ENCODE data around the gene DENND4B. TPM values are rescaled to one million over a fixed set of nuclear protein-coding genes. Genes with fewer than 3 reads are reported as not detected.
"Not testable (repeated sequence)": the region's sequence is repeated elsewhere in the genome, so short reads cannot be mapped to it uniquely, and the experiment has no call there.

DENND4B gene
- total and polyA plus RNA-seq, 2 experiments from 2014 or later = 42.3 to 48.1 TPM

DNA sequence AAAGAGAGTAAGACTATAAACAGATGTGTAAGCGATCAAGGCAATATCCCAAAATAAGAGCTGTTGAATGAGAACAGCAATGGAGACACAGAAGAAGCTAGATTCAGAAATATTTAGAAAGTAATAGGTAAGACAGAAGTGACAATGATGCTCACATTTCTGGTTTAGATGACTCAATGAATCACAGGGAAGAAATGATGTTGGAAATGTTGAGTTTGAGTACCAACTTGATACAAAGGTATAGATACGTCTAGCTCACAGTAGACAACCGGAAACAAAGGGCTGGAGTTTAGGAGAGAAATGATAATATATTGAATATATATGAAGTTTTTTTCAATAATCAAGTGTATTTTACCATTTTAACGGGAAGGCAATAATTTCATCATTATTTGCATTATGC is 30.2 kb downstream of the DENND4B start:
- no peak for DNase-seq (ENCODE audit: low read depth in 1 of 2, low spot score in 1 of 2)
- no peak overlapping the region for H3K4me3 ChIP-seq
- H3K27ac ChIP-seq = no peak overlapping the region
- peaks cover 30% of the 10 kb centered on the region for H3K4me1 ChIP-seq (ENCODE audit: low read depth)
- TF ChIP-seq, protein P1, sequence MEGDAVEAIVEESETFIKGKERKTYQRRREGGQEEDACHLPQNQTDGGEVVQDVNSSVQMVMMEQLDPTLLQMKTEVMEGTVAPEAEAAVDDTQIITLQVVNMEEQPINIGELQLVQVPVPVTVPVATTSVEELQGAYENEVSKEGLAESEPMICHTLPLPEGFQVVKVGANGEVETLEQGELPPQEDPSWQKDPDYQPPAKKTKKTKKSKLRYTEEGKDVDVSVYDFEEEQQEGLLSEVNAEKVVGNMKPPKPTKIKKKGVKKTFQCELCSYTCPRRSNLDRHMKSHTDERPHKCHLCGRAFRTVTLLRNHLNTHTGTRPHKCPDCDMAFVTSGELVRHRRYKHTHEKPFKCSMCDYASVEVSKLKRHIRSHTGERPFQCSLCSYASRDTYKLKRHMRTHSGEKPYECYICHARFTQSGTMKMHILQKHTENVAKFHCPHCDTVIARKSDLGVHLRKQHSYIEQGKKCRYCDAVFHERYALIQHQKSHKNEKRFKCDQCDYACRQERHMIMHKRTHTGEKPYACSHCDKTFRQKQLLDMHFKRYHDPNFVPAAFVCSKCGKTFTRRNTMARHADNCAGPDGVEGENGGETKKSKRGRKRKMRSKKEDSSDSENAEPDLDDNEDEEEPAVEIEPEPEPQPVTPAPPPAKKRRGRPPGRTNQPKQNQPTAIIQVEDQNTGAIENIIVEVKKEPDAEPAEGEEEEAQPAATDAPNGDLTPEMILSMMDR (IDR thresholded peaks at IDR 0.05; ENCODE audit: low read depth, low read length) = no peak
- H3K36me3 ChIP-seq = no peaks in the 10 kb centered on the region
- H3K9me3 ChIP-seq (ENCODE audit: low read depth) = no peaks in the 10 kb centered on the region
- H3K27me3 ChIP-seq = no peaks in the 10 kb centered on the region

DNA sequence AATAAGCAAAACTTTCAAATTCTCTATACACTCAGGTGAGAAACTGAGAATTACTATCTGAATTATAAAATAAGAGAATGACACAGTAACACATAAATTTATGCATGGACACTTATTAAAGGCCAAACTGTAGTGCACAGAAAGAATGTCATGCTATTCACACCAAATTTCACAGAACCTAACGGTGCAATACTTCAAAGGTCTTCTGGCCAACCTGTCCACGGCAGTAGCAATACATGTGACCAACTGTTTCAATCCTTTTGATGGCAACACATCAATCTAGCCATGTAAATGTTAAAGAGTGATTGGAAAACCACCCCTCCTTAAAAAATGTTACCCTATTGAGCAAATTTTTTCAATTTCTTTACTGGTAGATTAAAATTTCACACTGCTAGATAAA is 34.2 kb downstream of the DENND4B start:
- no peaks in the 10 kb centered on the region for H3K4me1 ChIP-seq (ENCODE audit: low read depth)
- no peak overlapping the region for H3K4me3 ChIP-seq
- DNase-seq (ENCODE audit: low read depth in 1 of 2, low spot score in 1 of 2) = no peak
- H3K27me3 ChIP-seq = no peaks in the 10 kb centered on the region
- H3K9me3 ChIP-seq (ENCODE audit: low read depth) = no peaks in the 10 kb centered on the region
- H3K27ac ChIP-seq = no peak overlapping the region
- TF ChIP-seq, protein P1 (IDR thresholded peaks at IDR 0.05; ENCODE audit: low read depth, low read length) = no peak
- peaks cover 3% of the 10 kb centered on the region for H3K36me3 ChIP-seq

DNA sequence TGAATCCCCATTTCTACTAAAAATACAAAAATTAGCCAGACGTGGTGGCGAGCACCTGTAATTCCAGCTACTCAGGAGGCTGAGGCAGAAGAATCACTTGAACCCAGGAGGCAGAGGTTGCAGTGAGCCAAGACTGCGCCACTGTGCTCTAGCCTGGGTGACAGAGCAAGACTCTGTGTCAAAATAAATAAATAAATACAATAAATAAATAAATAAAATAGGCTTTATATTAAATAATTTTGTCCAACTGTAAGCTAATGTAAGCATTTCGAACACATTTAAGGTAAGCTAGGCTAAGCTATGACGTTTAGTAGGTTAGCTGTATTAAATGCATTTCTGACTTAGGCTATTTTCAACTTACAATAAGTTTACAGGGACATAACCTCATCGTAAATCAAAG is 36.0 kb downstream of the DENND4B start:
- H3K4me3 ChIP-seq; H3K36me3 ChIP-seq; DNase-seq (ENCODE audit: low read depth in 1 of 2, low spot score in 1 of 2); H3K4me1 ChIP-seq (ENCODE audit: low read depth); H3K27ac ChIP-seq; H3K9me3 ChIP-seq (ENCODE audit: low read depth); H3K27me3 ChIP-seq: not testable (repeated sequence)

DNA sequence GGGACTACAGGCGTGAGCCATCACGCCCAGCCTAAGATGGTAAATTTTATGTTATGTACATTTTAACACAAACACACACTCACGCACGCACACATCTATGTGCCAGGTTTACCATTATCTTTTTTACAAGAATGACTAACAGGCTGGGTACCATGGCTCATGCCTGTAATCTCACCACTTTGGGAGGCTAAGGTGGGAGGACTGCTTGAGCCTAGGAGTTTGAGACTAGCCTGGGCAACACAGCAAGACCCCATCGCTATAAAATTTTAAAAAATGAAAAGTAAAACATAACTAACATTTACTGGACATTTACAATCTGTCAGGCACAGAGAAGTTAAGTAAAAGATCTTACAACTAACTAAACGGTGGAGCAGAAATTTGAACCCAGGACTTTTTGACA is 38.4 kb downstream of the DENND4B start:
- peaks cover 3% of the 10 kb centered on the region for H3K36me3 ChIP-seq
- H3K9me3 ChIP-seq (ENCODE audit: low read depth) = no peaks in the 10 kb centered on the region
- no peaks in the 10 kb centered on the region for H3K27me3 ChIP-seq
- H3K4me1 ChIP-seq (ENCODE audit: low read depth) = no peaks in the 10 kb centered on the region
- DNase-seq (ENCODE audit: low read depth in 1 of 2, low spot score in 1 of 2) = no peak
- H3K27ac ChIP-seq = no peak overlapping the region
- H3K4me3 ChIP-seq = no peak overlapping the region
- TF ChIP-seq, protein P1 (IDR thresholded peaks at IDR 0.05; ENCODE audit: low read depth, low read length) = no peak

DNA sequence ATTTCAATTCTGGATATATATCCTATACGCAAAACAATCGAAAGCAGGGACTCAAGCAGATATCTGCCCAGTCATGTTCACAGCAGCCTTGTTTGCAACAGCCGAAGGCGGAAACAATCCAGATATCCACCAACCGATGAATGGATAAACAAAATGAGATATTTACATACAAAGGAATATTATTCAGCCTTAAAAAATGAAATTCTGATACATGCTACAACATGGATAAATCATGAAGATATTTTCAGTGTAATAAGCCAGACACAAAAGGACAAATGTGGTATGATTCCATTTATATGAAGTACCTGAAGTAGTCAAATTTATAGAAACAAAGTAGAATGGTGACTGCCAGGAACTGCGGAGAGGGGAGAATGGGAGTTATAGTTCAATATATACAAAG is 39.4 kb downstream of the DENND4B start:
- H3K9me3 ChIP-seq (ENCODE audit: low read depth) = no peaks in the 10 kb centered on the region
- peaks cover 3% of the 10 kb centered on the region for H3K36me3 ChIP-seq
- no peaks in the 10 kb centered on the region for H3K4me1 ChIP-seq (ENCODE audit: low read depth)
- H3K27me3 ChIP-seq = no peaks in the 10 kb centered on the region
- no peak overlapping the region for H3K4me3 ChIP-seq
- no peak for DNase-seq (ENCODE audit: low read depth in 1 of 2, low spot score in 1 of 2)
- TF ChIP-seq, protein P1 (IDR thresholded peaks at IDR 0.05; ENCODE audit: low read depth, low read length) = no peak
- H3K27ac ChIP-seq = no peak overlapping the region

DNA sequence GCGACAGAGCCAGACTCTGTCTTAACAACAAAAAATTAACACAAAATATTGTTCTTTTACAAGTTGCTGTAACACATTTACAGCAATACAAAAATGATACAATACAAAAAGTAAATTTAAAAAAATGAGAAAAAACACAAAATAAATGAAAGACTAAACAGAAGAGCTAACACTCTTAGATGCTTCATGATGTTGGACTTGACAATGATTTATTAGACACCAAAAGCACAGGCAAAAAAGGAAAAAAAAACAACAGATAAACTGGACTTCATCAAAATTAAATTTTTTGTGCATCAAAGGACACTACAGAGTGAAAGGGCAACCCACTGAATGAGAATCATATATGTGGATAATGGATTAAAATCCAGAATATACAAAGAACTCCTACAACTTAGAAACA is 40.1 kb downstream of the DENND4B start:
- no peak for DNase-seq (ENCODE audit: low read depth in 1 of 2, low spot score in 1 of 2)
- no peaks in the 10 kb centered on the region for H3K9me3 ChIP-seq (ENCODE audit: low read depth)
- no peaks in the 10 kb centered on the region for H3K27me3 ChIP-seq
- TF ChIP-seq, protein P1 (IDR thresholded peaks at IDR 0.05; ENCODE audit: low read depth, low read length) = no peak
- peaks cover 3% of the 10 kb centered on the region for H3K36me3 ChIP-seq
- H3K27ac ChIP-seq = no peak overlapping the region
- no peak overlapping the region for H3K4me3 ChIP-seq
- no peaks in the 10 kb centered on the region for H3K4me1 ChIP-seq (ENCODE audit: low read depth)

DNA sequence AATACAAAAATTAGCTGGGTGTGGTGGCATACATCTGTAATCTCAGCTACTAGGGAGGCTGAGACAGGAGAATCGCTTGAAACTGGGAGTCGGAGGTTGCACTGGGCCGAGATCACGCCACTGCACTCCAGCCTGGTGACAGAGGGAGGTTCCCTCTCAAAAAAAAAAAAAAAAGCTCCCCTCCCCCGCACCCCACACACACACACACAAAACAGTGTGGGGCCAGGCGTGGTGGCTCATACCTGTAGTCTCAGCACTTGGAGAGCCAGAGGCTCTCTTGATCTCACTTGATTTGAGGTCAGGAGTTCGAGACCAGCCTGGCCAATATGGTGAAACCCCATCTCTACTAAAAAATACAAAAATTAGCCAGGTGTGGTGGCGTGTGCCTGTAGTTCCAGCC is 40.6 kb downstream of the DENND4B start:
- not testable (repeated sequence) for DNase-seq (ENCODE audit: low read depth in 1 of 2, low spot score in 1 of 2); H3K4me3 ChIP-seq; H3K36me3 ChIP-seq; H3K4me1 ChIP-seq (ENCODE audit: low read depth); H3K9me3 ChIP-seq (ENCODE audit: low read depth); H3K27ac ChIP-seq; H3K27me3 ChIP-seq

Data from cardiac muscle cell (in vitro differentiated cells and primary cell).